ENCODE results near the gene TFR2.

Gene TFR2

GRCh38 chr7:100639995-100640516, 1.3 kb downstream of the TFR2 start:
- Histone ChIP-seq H3K9me3 (ENCODE audit: control insufficient read depth, low read length) (no peaks in the 10 kb centered on the region), H3K4me3 (ENCODE audit: low read depth, low read length) (no peak overlapping the region)
- no peak for TF ChIP-seq CTCF (IDR thresholded peaks at IDR 0.05)

GRCh38 chr7:100632951-100633717, 8.2 kb downstream of the TFR2 start:
- Histone ChIP-seq H3K4me1 (no peaks in the 10 kb centered on the region), H2AFZ (peak overlapping the region; percentile 5), H3K79me2 (no peaks in the 10 kb centered on the region), H3K4me2 (ENCODE audit: low read length) (peak overlapping the region; percentile 84), H3K36me3 (ENCODE audit: control insufficient read depth, insufficient read depth, low read length) (no peaks in the 10 kb centered on the region), H3K9me3 (ENCODE audit: control insufficient read depth, low read length) (no peaks in the 10 kb centered on the region), H3K27me3 (ENCODE audit: control insufficient read depth, insufficient read depth, low read length) (no peaks in the 10 kb centered on the region), H3K27ac (no peak overlapping the region), H3K4me3 (ENCODE audit: low read depth, low read length) (peak overlapping the region; percentile 55), H3K9ac (no peak overlapping the region)
- peak; percentile 38 for TF ChIP-seq CTCF (IDR thresholded peaks at IDR 0.05)

More at GRCh38 chr7:100639995-100640516, 1.3 kb downstream of the TFR2 start:
- Histone ChIP-seq H3K4me2 (ENCODE audit: low read length) (no peak overlapping the region), H3K36me3 (ENCODE audit: control insufficient read depth, insufficient read depth, low read length) (no peaks in the 10 kb centered on the region), H3K4me1 (no peaks in the 10 kb centered on the region), H3K27me3 (ENCODE audit: control insufficient read depth, insufficient read depth, low read length) (no peaks in the 10 kb centered on the region), H3K9ac (no peak overlapping the region), H3K79me2 (no peaks in the 10 kb centered on the region), H2AFZ (no peak overlapping the region), H3K27ac (no peak overlapping the region)

- H3K9me3 ChIP-seq (ENCODE audit: control insufficient read depth, low read length), result no peaks in the 10 kb centered on the region
These were observed 11.3 kb downstream of the TFR2 start for GRCh38 chr7:100630066-100630465.

GRCh38 chr7:100629117-100629716, 12.1 kb downstream of the TFR2 start:
- TF ChIP-seq CTCF (IDR thresholded peaks at IDR 0.05), result no peak
- Histone ChIP-seq H3K9me3 (ENCODE audit: control insufficient read depth, low read length) (no peaks in the 10 kb centered on the region), H2AFZ (no peak overlapping the region), H3K4me1 (no peaks in the 10 kb centered on the region), H3K27me3 (ENCODE audit: control insufficient read depth, insufficient read depth, low read length) (no peaks in the 10 kb centered on the region), H3K4me2 (ENCODE audit: low read length) (no peak overlapping the region), H3K9ac (no peak overlapping the region), H3K27ac (no peak overlapping the region), H3K79me2 (no peaks in the 10 kb centered on the region), H3K36me3 (ENCODE audit: control insufficient read depth, insufficient read depth, low read length) (no peaks in the 10 kb centered on the region), H3K4me3 (ENCODE audit: low read depth, low read length) (no peak overlapping the region)

More at GRCh38 chr7:100630066-100630465, 11.3 kb downstream of the TFR2 start:
- H3K9ac ChIP-seq, result no peak overlapping the region
- H3K27me3 ChIP-seq (ENCODE audit: control insufficient read depth, insufficient read depth, low read length), result no peaks in the 10 kb centered on the region
- no peak overlapping the region for H3K27ac ChIP-seq
- H3K79me2 ChIP-seq, result no peaks in the 10 kb centered on the region
- H3K4me2 ChIP-seq (ENCODE audit: low read length), result no peak overlapping the region
- H3K4me1 ChIP-seq, result no peaks in the 10 kb centered on the region
- no peak overlapping the region for H3K4me3 ChIP-seq (ENCODE audit: low read depth, low read length)
- TF ChIP-seq CTCF (IDR thresholded peaks at IDR 0.05), result no peak
- no peak overlapping the region for H2AFZ ChIP-seq
- no peaks in the 10 kb centered on the region for H3K36me3 ChIP-seq (ENCODE audit: control insufficient read depth, insufficient read depth, low read length)

All from parathyroid adenoma (tissue), 2 donors.